ENCODE results near the gene RECK.

RECK gene

GRCh38 chr9:36051317-36051716, 14.6 kb downstream of the RECK start:
- no peak for DNase-seq
- H3K4me2 ChIP-seq (ENCODE audit: low read depth, low read length): no peak overlapping the region

GRCh38 chr9:36053971-36054370, 17.3 kb downstream of the RECK start:
- no peak for DNase-seq
- Histone ChIP-seq H3K27me3 (replicated peaks; ENCODE audit: insufficient read depth, low read length) (no peaks in the 10 kb centered on the region), H3K4me2 (ENCODE audit: low read depth, low read length) (no peak overlapping the region), H3K9me3 (replicated peaks; ENCODE audit: insufficient read depth, low read length) (no peaks in the 10 kb centered on the region), H3K4me1 (ENCODE audit: low read length) (no peaks in the 10 kb centered on the region), H3K9me2 (replicated peaks; ENCODE audit: insufficient read depth, low read length) (no peaks in the 10 kb centered on the region), H3K27ac (ENCODE audit: low read length) (no peak overlapping the region), H3F3A (ENCODE audit: insufficient read depth, low read length) (no peaks in the 10 kb centered on the region), H2AFZ (ENCODE audit: low read length) (no peak overlapping the region), H3K4me3 (ENCODE audit: low read length) (no peak overlapping the region), H3K36me3 (replicated peaks; ENCODE audit: insufficient read depth, low read length) (no peaks in the 10 kb centered on the region), H3K79me2 (ENCODE audit: low read length) (no peaks in the 10 kb centered on the region), H4K20me1 (ENCODE audit: insufficient read depth, low read length) (no peaks in the 10 kb centered on the region), H3K9ac (ENCODE audit: low read length) (no peak overlapping the region)
- no peak for TF ChIP-seq CTCF (IDR thresholded peaks at IDR 0.05; ENCODE audit: low read length)
- TF ChIP-seq EZH2phosphoT487 (IDR thresholded peaks at IDR 0.05; ENCODE audit: low read length): no peak
- no peak for TF ChIP-seq EZH2 (optimal IDR thresholded peaks at IDR 0.05; ENCODE audit: low read depth, low read length)

More at GRCh38 chr9:36051317-36051716, 14.6 kb downstream of the RECK start:
- no peak overlapping the region for H3K9ac ChIP-seq (ENCODE audit: low read length)
- no peaks in the 10 kb centered on the region for H3K79me2 ChIP-seq (ENCODE audit: low read length)
- H3K27ac ChIP-seq (ENCODE audit: low read length): no peak overlapping the region
- H3K27me3 ChIP-seq (replicated peaks; ENCODE audit: insufficient read depth, low read length): no peaks in the 10 kb centered on the region
- no peak overlapping the region for H3K4me3 ChIP-seq (ENCODE audit: low read length)
- H3K9me3 ChIP-seq (replicated peaks; ENCODE audit: insufficient read depth, low read length): no peaks in the 10 kb centered on the region
- TF ChIP-seq EZH2phosphoT487 (IDR thresholded peaks at IDR 0.05; ENCODE audit: low read length) (no peak), EZH2 (optimal IDR thresholded peaks at IDR 0.05; ENCODE audit: low read depth, low read length) (no peak), CTCF (IDR thresholded peaks at IDR 0.05; ENCODE audit: low read length) (no peak)
- no peaks in the 10 kb centered on the region for H3F3A ChIP-seq (ENCODE audit: insufficient read depth, low read length)
- H3K36me3 ChIP-seq (replicated peaks; ENCODE audit: insufficient read depth, low read length): no peaks in the 10 kb centered on the region
- no peaks in the 10 kb centered on the region for H3K4me1 ChIP-seq (ENCODE audit: low read length)
- H4K20me1 ChIP-seq (ENCODE audit: insufficient read depth, low read length): no peaks in the 10 kb centered on the region
- no peaks in the 10 kb centered on the region for H3K9me2 ChIP-seq (replicated peaks; ENCODE audit: insufficient read depth, low read length)
- H2AFZ ChIP-seq (ENCODE audit: low read length): no peak overlapping the region

- H3K27ac ChIP-seq (ENCODE audit: low read length): no peak overlapping the region
- no peak overlapping the region for H2AFZ ChIP-seq (ENCODE audit: low read length)
- H3K36me3 ChIP-seq (replicated peaks; ENCODE audit: insufficient read depth, low read length): no peaks in the 10 kb centered on the region
- no peaks in the 10 kb centered on the region for H4K20me1 ChIP-seq (ENCODE audit: insufficient read depth, low read length)
- no peaks in the 10 kb centered on the region for H3K9me2 ChIP-seq (replicated peaks; ENCODE audit: insufficient read depth, low read length)
- no peak for DNase-seq
- H3K4me1 ChIP-seq (ENCODE audit: low read length): 0 out of 2 replicates have a peak, but pooled peaks cover 5% of the 10 kb centered on the region
- no peak for TF ChIP-seq CTCF (IDR thresholded peaks at IDR 0.05; ENCODE audit: low read length)
- TF ChIP-seq EZH2phosphoT487 (IDR thresholded peaks at IDR 0.05; ENCODE audit: low read length): no peak
- TF ChIP-seq EZH2 (optimal IDR thresholded peaks at IDR 0.05; ENCODE audit: low read depth, low read length): no peak
- H3K79me2 ChIP-seq (ENCODE audit: low read length): no peaks in the 10 kb centered on the region
- H3K9me3 ChIP-seq (replicated peaks; ENCODE audit: insufficient read depth, low read length): no peaks in the 10 kb centered on the region
- no peaks in the 10 kb centered on the region for H3F3A ChIP-seq (ENCODE audit: insufficient read depth, low read length)
- H3K4me3 ChIP-seq (ENCODE audit: low read length): no peak overlapping the region
- no peak overlapping the region for H3K4me2 ChIP-seq (ENCODE audit: low read depth, low read length)
- H3K9ac ChIP-seq (ENCODE audit: low read length): no peak overlapping the region
- H3K27me3 ChIP-seq (replicated peaks; ENCODE audit: insufficient read depth, low read length): no peaks in the 10 kb centered on the region
These were observed 20.2 kb downstream of the RECK start for GRCh38 chr9:36056896-36057295.

All from MM.1S (cell line).